ENCODE measurements around the gene KCNE3.
"Not testable (repeated sequence)": the region's sequence is repeated elsewhere in the genome, so short reads cannot be mapped to it uniquely, and the experiment has no call there.

DNA sequence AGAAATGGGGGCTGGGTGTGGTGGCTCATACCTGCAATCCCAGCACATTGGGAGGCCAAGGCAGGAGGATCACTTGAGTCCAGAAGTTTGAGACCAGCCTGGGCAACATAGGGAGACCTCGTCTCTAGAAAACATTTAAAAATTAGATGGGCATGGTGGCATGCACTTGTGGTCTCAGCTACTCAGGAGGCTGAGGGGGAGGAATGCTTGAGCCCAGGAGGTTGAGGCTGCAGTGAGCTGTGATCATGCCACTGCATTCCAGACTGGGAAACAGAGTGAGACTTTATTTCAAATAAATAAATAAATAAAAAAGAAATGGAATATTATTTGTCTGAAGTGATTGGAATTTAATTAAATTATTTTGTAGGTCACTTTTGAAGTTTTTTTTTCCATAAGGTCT, 50.4 kb downstream of the KCNE3 start:
- TF ChIP-seq EZH2 (IDR thresholded peaks at IDR 0.05; ENCODE audit: insufficient read depth, poor library complexity, severe bottlenecking); EZH2phosphoT487 (IDR thresholded peaks at IDR 0.05; ENCODE audit: insufficient read depth, low read depth): not testable (repeated sequence)
